ENCODE measurements around the gene MYLK4.

MYLK4 gene

GRCh38 chr6:2750832-2751231 is at the start of gene MYLK4:
MYLK4 (minus strand) TSS chr6:2750922; CDS start chr6:2749294, 1,628 bp downstream.
- no peak for DNase-seq (ENCODE audit: low read depth)

DNA sequence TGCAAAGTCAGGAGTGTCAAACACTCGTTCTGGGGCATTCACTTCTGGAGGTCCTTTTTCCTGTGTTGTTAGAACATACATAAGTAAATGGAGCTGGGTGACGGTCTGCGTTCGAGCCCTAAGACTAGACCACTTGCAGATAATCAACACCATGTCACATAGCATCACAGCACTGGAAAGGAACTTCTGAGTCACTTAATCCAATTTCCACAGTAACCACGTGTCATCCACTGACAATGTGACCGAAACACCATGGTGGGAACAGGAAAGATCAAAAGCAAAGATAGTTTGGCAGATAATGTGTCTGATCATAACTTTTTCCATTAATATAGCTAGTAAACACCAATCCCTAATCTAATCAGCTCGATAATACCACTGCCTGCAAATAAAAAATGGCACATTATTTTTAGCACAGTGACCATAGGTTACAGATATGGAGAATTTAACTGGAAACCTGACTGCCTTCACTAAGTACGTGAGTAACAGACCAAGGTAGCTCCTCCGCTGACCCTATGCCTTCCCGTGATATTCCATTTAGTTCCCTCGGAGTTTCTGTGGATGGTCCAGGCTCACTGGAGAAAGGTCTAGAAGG is 49.3 kb upstream of the MYLK4 start:
- DNase-seq (ENCODE audit: low read depth), result no peak

GRCh38 chr6:2798586-2799134 is 47.9 kb upstream of the MYLK4 start:
- no peak for DNase-seq (ENCODE audit: low read depth)

DNA sequence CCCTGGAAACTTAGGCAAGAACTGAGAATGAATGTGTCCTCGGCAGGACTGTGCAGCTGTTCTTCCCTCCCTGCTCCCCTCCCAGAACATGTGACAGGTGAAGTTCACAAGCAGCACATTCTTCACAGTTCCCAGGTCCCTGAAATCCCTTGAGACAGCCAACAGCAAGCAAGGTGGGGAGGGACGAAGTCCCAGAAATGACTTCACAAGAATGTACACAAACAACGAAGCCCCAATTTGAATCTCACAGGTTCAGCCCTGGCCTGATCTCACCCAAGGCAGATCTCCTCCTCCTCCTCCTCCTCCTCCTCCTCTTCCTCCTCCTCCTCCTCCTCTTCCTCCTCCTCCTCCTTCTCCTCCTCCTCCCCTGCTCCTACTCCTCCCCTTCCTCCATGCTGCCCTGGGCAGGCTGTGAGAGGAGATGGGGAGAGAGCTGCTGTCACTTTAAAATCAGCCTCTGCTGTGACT is 46.9 kb upstream of the MYLK4 start:
- no peak for DNase-seq (ENCODE audit: low read depth)

DNA sequence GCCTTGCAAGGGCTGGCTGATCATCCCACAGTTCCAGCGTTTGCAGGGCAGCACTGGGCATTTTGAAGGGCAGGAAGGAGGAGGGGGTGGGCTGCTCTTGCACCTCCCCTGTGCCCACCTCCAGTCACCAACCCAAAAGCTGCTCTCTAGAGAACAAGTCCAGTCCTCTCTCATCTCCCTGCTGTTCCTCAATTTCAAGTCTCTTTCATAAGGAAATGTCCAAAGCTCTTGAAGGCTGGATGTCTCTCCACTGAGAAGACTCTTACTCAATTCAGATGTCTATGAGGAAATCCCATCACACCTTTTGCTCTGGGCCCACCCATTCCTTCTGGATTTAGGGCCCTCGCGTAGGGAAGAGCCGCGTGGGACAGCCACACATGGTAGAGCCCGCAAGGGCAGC is 46.1 kb upstream of the MYLK4 start:
- no peak for DNase-seq (ENCODE audit: low read depth)

- no peak for DNase-seq (ENCODE audit: low read depth)
Observed at GRCh38 chr6:2795956-2796355, 45.2 kb upstream of the MYLK4 start.

GRCh38 chr6:2795162-2795561 is 44.4 kb upstream of the MYLK4 start:
- DNase-seq (ENCODE audit: low read depth), result no peak

DNA sequence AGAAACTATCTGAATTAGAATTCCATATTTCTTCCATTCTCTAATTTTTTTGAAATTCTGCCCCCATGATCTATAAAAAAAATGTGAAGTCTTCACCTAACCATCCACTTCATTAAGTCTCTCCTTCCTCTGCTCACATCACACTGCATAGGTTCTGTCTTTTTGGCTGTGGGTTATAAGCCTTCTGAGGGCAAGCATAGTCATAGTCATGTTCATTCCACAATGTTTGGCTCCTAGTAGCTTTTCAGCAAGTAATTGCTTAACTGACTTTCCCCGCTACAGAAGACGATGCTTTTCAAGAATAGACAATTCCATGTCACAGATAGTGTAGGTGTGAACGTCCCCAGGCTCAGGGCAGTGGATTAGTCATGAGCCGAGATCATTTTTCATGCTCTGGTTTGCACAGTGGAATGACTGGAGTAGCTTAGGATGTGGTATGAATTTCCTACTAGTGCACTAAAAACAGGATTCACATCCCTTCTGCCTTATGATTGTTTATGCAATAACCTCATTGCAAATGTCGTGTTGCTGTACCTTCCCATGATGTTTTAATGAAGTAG is 43.5 kb upstream of the MYLK4 start:
- DNase-seq (ENCODE audit: low read depth), result no peak

DNA sequence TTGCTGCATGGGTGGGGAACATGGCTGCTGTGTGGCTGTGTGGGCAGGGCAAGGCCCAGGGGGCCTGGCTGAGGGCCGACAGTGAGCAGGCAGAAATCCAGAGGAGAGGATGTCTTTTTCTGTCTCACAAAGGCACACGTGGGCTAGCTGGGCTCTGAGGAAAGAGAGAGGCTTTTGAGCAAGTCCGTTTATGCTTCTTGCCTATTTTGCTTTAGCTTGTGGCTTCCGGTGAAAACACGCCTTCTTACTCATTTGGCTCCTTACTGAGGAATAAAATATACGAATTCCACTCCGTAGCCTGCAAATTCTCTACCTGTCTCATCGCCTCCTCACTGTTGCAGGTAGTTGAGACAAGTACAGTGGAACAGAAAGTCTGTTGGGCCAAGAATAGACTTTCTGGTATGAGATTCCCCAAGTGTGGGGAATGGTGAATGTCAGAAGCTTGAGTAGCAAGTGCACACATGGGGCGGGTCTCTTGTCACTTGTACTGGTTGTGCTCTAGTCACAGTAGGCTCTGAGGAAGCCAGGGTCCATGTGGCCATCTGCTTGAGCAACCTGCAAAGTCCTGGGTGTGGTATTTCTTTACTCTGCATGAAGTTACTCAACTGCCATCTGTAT is 42.9 kb upstream of the MYLK4 start:
- DNase-seq (ENCODE audit: low read depth), result no peak

- DNase-seq (ENCODE audit: low read depth), result no peak
Observed at GRCh38 chr6:2792330-2793110, 41.8 kb upstream of the MYLK4 start.

DNA sequence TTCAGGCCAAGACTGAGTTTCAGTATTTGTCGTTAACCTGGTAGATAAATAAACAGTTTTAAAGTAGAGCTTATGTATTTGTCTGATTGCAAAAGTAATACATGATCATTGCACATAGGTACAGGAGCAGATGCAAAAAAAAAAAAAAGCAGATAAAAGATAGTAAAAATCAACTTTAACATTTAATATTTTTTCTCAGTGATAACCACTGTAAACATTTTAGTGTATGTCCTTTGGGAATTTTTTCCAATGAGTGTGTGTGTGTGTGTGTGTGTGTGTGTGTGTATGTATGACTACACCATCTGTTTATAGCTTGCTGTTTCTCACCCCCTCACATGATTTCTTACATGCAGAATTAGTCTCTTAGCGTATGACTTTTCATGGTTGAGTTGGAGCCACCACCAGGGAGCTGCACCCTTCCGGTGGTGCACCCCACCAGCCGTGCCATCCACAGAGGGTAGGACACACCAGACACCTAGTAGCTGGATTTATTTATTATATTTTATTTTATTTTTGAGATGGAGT is 40.8 kb upstream of the MYLK4 start:
- no peak for DNase-seq (ENCODE audit: low read depth)

GRCh38 chr6:2790588-2791449 is 40.1 kb upstream of the MYLK4 start:
- no peak for DNase-seq (ENCODE audit: low read depth)

DNA sequence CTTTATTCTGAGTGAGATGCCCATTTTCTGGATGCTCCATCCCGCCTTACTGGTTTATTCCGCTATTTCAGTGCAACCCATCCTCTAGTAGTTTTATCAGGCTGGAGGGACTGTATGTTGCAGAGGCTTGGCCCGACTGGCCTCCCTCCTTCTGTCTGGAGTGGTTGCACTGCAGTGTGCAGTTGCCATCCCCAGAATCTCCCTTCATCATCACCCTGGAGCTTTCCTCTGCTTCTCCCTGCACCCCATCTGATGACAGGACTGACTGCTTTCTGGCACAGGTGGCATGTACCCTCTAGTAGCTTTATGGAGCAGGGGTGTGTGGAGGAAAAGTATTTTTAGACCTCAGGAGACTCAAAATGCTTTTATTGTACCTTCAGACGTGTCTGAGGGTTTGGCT is 35.5 kb upstream of the MYLK4 start:
- no peak for DNase-seq (ENCODE audit: low read depth)

- no peak for DNase-seq (ENCODE audit: low read depth)
Observed at GRCh38 chr6:2784930-2785329, 34.2 kb upstream of the MYLK4 start.

GRCh38 chr6:2784061-2784460 is 33.3 kb upstream of the MYLK4 start:
- DNase-seq (ENCODE audit: low read depth), result no peak

DNA sequence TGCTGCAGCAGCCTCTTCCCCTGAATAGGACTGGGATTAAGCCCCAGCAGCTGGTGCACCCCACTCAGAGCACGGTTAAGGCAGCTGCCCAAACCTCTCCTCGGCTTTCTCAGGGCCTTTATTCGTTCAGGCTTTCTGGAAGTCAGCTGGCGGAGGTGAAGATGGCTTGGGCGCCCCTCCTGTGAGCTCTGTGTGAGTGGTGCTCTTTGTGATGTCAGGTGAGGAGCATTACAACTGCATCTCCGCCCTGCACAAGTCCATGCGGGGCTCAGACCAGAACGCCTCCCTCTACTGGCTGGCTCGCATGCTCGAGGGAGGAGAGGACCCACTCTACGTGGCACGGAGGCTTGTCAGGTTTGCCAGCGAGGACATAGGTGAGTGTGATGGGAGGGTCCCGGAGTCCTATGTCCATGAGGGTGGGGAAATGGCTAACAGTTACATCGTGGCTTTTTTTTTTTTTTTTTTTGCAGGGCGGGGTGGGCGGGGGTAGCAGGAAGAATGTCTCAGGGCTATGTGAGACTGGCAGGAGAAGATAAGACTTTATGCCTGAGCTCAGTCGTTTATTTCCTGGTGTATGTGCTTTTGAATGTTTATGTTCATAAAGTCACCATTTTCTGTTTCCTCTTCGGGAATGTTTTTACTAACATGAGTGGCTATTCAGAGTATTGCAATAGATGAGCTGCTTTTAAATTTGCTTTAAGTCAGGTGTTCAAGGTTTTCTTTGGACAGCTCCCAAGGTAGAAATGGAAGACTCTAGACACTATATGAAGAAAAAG is 32.7 kb upstream of the MYLK4 start:
- DNase-seq (ENCODE audit: low read depth), result no peak

- no peak for DNase-seq (ENCODE audit: low read depth)
Observed at GRCh38 chr6:2782825-2783187, 32.1 kb upstream of the MYLK4 start.

DNA sequence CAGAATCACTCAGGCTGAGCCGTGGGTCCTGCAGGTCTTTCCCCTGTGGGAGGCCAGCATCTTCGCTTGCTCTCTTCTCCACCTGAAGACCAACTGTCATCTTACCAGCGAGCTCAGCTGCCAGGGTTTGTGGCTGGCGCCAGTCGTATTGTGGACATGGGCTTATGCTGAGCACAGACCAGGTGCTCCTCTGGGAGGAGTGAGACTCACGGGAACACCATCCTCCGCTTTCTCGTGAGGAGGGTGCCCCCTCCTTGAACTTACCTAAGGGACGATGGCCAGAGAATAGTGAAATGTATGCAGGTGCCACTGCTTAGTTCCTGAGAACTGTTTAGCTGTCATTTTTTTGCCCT is 31.6 kb upstream of the MYLK4 start:
- DNase-seq (ENCODE audit: low read depth), result no peak

DNA sequence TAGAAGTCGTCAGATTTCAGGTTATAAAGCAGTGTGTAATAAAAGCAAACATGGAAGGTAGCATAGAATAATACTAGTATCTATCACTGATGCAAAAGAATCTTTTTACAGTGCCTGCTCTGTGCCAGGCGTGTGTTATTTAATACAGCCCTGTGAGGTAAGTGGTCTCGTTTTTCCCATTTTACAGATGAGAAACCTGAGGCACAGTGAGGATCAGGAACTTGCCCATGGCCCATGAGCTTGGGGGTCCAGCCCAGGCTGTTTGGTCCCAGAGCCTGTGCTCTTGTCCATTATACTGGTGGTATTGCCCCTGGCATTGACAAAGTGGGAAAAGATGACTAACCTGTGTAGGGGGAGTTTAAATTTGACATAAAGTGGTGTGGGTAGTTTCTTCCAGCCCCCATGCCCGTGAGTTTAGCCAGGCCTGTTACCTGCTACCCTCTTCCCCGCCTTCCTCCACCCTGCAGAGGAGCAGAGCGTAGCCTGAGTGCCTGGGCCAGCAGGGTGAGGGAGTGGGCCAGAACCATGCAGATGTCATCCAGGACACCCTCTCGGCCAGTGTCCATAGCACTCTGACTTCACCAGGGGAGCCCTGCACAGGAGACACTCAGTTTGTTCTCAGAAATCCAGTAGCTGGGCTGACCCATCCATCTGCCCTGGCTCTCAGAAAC is 31.1 kb upstream of the MYLK4 start:
- DNase-seq (ENCODE audit: low read depth), result no peak

DNA sequence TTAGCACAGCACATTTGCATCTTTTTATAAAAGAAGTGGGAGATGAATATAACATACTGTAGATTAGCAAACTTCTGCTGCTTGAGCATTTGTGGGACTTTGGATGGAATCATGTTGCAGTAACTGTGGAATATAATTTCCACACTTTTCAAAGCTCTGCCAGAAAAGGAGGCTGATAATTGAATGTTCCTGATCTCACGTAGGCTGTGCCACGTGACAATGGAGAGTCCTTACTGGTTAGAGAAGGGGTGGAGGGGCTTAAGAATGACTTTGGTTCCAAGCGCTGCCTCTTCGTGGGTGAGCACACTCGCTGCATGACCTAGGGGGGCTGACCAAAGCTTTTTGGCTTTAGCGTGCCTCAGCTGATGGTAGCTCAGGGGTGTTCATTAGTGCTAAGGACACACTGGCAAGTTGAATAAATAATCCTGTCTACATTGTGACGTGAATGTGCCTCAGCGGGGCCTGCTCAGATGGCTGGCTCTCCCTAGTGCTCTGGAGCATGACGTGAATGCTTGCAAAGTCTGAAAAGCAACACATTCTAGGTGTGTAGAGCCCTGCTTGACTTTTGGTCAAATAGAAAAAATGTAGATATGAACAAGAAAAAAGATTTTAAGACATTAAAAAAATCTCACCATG is 29.5 kb upstream of the MYLK4 start:
- DNase-seq (ENCODE audit: low read depth), result no peak
